C1 segment of cervical spinal cord (tissue), 14 donors: ENCODE data around the gene OR7C1.
A peak's percentile ranks its signal among the peaks of the same experiment; 100 is the strongest.
"Not testable (repeated sequence)": the region's sequence is repeated elsewhere in the genome, so short reads cannot be mapped to it uniquely, and the experiment has no call there.

ENCODE experiments used
- DNase-seq, 14 donors: peaks; one replicate each; lab custom pipeline; 2025; lab: John Stamatoyannopoulos, UW

OR7C1 gene

DNA sequence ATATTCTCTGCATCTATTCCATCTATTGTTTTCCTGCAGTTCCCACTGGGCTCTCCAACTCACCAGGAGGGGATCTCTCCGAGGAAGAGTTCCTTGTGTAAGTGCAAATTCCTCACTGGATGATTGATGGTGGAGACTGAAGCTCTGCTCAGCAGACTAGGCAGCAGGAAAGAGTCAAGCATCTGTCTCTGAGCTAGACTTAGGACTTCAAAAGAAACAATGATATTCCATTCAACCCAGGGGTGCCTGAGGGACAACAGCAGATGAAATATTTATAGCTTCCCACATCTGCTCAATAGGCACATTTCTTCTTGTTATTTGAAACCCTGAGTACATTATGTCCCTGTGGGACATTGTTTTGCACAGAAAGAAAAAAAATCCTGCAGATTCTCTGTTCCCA is at the start of gene OR7C1, which contains the start of gene OR7A5:
TSS of gene OR7C1 (minus strand) at position 175 of the 400 bp plus-strand sequence. CDS start 35,049 bp downstream, outside the sequence.
TSS of gene OR7A5 (minus strand) at position 175 of the 400 bp plus-strand sequence. CDS start 6,944 bp downstream, outside the sequence.
- peak in 4 of 14 donors; percentile 2 to 30 (median 13) for DNase-seq

DNA sequence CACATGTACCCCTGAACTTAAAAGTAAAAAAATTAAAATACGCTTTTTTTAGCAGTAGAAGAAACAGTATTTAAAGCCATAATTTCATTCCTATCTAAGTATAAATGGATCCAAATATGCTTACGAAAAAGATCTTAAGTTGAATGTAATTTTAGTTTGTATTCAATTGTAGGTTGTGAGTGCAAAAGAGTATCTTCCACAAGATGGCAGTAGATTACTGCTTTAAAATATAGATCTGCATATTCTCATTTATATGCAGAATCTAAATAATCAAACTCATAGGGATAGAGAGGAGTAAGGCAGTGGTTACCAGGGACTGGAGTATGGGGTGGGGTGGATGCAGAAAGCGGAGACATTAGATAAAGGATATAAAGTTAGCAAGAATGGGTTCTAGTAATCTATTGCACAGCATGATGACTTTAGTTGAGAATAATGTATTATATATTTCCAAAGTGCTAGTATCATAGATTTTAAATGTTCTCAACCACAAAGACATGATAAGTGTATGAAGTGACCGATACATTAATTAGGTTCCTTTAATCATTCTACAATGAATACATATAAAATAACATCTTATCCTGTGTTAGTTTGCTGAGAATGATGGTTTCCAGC is 36.7 kb upstream of the OR7C1 start:
- no peak for DNase-seq

DNA sequence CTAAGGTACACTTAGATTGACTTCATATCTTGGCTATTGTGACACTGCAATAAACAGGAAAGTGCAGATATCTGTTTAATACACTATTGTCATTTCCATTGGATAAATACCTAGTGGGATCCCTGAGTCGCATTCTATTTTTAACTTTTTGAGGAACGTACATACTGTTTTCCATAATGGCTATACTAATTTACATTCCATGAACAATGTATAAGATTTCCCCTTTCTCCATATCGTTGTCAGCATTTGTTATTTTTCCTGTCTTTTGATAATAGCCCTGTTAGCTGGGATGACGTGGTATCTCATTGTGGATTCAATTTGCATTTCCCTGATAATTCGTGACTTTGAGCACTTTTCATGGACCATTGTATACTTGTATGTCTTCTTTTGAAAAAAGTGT is 33.5 kb upstream of the OR7C1 start:
- DNase-seq, result no peak

DNA sequence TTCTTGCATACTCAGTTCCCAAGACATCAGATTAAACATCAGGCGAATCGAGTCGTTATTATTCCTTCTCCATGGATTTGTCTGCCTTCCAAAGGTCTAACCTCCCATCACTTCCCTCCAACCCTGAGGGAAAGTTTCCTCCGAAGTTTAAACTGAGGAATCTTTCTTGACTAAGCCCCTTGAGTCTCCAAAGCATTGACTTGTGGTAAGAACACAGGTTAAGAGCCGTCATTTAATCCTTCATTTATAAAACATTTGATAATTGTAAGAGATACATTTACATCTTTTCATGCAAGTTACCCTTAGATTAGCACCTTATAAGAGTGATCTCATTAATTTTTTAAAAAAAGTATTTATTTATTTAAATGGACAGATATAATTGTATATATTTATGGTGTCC is 13.8 kb upstream of the OR7C1 start, which contains the start of gene OR7A10:
TSS of gene OR7A10 (minus strand) at position 101 of the 400 bp plus-strand sequence. CDS start 7,045 bp downstream, outside the sequence.
- no peak for DNase-seq

DNA sequence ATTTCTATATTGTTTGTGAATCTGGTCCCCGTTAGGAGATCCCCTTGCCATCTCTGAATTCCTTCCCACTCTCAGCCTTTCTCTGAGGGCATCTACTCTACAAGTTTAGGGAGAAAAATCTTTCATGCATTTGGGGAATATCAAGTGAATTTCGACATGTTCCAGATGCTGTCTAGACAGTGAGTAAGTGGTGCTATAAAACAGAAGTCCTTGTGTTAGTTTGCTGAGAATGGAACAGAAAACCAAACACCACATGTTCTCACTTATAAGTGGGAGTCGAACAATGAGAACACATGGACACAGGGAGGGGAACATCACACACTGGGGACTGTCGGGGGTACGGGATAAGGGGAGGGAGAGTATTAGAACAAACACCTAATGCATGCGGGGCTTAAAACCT is 8.6 kb upstream of the OR7C1 start:
- DNase-seq, result no peak

DNA sequence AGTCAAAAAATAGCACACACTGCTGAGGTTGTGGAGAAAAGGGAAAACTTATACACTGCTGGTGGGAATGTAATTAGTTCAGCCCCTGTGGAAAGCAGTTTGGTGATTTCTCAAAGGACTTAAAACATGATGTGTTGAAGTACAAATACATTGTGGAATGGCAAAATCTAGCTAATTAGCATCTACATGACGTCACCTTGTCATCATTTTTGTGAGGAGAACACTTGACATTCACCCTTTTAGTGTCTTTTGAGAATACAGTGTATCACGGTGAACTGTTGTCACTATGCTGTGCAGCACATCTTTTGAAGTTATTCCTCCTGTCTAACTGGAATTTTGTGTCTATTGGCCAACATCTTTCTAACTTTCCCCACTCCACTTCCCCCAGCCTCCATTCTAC is 8.2 kb upstream of the OR7C1 start:
- DNase-seq, result no peak

DNA sequence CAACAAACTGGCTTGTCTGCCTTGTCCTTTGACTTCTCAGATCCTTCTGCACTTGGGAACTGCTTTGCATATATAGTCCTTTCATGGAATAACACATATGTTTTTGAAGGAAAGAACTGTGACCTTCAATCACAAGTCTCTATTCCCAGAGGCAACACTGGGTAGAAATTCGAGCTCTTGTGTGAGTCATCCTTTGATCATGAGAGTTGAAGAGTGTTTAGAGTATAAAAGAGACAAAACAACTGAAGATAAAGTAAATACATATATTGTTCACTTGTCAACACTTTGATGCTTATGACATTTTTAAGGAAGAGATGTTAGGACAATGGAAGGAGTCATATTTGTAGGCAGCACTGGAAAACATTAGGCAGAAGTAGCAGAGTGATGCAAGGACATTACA is 5.2 kb upstream of the OR7C1 start:
- no peak for DNase-seq

DNA sequence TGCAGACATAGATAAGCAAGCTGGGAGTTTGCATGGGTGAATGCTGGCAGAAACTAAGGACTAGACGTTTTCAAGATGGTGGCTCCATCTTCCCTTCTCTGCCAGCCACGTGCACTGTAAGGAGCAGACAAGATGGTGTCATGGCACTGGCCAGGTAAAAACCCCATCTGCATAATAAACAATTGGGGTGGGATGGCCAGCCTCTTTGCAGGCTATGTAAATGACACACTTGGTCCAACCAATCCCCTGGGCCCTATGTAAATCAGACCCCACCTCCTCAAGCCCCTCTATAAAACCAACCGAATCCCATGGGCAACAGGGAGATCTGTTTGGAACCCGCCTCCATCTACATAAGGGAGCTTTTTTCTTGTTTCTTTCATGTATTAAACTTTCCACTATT is 2.4 kb upstream of the OR7C1 start:
- no peak for DNase-seq

DNA sequence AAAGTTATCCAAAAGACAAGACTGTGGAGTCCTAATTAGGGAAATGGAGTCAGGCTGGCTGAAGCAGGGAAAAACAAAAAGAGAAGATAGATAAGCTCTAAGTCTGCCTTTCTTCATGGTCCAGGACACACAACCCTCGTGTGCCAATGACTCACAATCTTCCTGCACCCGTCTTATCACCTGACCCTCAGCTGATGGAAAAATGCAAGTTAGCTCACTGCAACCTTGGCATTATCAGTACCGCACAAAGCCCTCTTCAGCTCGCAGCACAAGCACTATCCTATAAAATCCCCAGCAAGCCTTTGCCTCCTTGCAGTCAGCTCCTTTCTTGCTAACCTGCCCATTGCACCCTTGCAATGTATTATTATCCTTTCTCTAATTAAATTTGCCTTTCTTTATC is 4.3 kb downstream of the OR7C1 start:
- no peak for DNase-seq

DNA sequence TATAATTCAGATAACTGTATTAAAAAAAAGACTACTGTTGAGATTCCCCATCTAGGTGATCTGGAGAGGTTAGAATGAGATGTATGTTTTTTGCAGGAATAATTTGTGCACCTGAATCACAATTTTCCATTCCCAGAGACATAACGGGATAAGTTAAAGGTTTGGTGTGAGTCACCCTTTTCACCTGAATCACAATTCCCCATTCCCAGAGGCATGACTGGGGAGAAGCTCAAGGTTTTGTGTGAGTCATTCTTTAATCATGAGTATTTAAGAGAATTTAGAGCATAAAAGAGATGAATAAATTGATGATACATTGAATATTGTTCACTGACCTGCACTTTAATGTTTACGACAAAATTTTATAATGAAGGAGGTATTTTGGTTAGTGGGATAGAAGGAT is 9.0 kb downstream of the OR7C1 start:
- DNase-seq, result no peak

DNA sequence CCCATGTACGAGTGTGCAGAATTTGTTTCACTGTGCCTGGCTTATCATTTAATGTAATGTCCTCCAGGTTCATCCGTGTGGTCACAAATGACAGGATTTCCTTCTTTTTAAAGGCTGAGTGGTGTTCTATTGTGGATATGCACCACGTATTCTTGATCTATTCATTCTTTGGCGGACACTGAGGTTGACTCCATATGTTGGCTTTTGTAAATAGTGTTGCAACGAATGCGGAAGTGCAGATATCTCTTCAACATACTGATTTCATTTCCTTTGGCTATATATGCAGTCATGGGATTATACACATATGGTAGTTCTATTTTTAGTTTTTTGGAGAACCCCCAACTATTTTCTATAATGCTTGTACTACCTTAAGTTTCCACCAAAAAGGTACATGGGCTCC is 13.0 kb downstream of the OR7C1 start:
- DNase-seq, result no peak

DNA sequence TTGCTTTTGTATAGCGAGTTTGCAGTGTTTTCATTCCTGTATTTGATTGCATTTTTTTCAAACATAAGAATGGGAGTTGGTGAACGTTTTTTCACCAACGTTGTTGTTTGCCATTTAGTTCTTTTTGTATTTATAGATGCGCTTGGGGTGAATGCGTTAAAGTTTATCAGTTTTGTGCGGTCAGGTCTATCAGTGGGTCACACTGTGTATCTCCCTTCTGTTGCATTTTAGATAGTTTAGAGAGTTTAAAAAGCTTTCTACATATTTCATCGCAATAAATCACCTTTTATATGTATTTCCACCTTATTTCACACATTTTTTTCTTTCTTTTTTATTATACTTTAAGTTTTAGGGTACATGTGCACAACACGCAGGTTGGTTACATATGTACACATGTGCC is 16.4 kb downstream of the OR7C1 start:
- DNase-seq, result no peak

DNA sequence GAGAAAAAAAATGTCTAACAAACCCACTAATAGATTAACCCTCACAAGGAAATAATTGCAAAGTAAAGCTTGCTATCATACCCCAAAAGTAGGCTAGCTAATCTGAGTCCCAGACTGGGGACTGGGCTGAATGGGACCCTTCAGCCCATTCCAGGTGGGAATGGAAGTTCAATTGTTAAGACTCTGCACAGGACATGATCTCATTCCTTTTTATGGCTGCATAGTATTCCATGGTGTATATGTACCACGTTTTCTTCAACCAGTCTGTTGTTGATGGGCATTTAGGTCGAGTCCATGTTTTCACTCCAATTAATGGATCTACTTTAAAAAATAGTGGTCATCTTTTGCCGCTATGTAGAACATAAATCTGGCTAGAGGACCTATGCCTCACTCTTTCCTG is 17.9 kb downstream of the OR7C1 start:
- DNase-seq, result no peak

DNA sequence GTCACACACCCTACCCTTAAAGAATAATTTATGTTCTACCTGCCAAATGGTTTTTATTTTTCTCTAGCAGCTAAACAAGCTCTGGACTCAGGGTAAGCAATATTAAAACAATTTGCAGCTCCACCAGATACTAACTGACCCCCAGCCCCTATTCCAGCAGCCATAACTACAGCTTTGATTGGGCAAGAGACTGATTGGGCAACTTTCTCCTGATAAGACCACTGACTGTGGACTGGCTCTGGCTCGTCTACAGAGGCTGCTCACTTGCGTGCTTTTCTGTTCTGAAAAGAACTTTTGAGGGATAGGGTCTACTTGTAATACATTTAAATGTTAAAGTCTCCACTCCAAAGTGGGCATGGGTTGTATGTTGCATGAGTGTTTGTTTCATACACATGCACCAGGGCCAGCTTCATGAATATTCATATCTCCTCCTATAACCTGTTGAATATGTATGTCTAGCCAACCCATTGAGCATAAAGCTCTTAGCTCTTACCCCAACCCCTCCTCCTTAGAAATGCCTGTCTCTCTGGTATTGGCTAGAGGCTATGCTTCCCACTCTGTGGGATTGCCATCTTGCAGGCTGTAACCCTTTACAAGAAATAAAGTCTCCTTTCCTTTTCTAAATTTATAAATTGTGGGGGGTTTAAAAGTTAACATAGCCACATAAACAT is 19.9 kb downstream of the OR7C1 start:
- no peak for DNase-seq

DNA sequence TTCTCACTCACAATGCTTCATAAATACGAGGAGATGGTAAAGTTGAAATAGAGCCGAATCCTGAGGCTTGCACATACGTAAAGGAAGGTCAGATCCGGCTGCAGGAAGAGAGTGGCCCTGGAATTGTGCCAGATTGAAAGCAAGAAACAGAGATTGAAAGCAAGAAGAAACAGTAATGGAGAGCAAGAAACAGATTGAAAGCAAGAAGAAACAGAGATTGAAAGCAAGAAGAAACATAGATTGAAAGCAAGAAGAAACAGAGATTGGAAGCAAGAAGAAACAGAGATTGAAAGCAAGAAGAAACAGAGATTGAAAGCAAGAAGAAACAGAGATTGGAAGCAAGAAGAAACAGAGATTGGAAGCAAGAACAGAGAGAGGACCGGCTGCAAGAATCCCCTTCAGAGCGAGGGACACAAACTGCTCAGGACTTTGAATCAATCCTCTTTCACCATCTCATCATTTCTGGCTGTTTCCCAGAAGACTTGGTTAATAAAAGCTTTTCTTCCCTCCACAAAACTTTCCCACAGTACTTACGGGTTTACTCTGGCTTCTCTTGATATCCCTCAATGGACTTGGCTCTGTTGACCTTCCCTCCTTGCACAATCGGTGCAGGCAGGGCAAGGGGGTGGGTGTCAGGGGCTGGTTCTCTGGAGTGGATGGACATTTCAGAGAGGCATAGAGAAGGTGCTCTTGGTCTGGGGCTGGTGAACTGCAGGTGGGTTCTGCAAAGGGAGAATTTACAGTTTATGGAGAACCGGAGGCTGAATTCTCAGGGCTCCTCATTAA is 25.5 kb downstream of the OR7C1 start:
- DNase-seq, result no peak

DNA sequence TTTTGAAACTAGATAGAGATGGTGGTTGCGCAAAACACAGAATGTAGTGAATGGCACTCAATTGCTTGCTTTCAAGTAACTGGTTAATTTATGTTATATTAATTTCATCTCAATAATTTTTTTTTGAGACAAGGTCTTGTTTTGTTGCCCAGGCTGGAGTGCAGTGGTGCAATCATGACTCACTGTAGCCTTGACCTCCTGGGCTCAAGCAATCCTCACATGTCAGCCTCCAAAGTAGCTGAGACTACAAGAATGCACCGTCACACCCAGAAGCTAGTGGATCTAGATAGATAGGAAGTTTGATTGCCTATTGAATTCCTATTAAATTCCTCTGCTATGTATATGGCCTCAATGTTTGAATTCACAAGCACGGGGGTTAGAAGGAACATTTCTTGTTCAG is 30.2 kb downstream of the OR7C1 start:
- no peak for DNase-seq

DNA sequence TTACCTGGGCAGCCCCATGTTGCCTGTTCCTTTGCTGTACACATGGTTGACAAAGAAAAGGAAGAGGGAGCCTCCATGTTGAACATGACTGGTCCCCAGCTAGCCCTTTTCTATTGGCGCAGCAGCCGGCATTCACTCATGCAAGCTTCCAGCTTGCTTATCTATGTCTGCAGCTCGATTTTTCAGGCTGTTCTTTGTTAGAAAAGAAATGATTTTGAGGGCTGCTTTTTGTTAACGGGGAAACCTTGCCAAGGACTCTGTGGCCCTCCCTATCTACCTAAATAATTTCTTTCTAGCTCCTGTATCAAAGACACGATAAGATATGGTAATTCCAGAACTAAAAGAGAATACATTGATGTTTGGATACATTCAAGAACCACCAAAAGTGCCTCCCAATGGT is 36.2 kb downstream of the OR7C1 start:
- DNase-seq, result no peak

DNA sequence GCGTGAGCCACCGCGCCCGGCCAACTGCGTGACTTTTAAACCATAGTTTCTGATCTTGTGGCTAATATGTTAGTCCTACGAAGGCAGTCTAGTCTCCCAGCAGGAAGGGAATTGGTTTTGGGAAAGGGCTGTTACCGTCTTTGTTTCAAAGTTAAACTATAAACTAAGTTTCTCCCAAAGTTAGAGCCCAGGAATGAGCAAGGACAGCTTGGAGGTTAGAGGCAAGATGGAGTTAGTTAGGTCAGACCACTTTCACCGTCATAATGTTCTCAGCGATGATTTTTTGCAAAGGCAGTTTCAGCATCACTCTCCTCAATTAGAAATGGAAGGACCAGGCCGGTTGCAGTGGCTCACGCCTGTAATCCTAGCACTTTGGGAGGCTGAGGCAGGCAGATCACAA is 39.0 kb downstream of the OR7C1 start:
- no peak for DNase-seq

DNA sequence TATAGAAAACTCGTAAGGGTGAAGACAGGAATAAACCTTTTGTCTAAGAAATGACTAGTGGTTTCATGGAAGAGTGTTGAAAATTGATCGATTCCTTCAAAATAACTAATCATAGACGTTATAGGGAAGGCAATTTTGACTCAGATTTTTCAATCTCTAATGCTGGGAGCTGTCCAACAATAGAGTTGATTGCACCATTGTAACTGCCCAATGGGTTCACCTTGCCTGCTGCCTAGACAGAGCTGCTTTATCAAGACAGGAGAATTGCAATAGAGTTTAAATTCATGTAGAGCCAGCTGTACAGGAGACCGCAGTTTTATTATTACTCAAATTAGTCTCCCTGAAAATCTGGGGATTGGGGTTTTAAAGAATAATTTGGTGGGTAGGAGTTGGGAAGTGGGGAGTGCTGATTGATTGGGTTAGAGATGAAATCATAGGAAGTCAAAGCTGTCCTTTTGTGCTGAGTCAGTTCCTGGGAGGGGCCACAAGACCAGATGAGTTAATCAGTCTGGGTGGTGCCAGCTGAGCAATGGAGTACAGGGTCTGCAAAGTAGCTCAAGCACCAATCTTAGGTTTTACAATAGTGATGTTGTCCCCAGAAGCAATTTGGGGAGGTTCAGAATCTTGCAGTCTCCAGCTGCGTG is 39.8 kb downstream of the OR7C1 start:
- DNase-seq, result no peak

DNA sequence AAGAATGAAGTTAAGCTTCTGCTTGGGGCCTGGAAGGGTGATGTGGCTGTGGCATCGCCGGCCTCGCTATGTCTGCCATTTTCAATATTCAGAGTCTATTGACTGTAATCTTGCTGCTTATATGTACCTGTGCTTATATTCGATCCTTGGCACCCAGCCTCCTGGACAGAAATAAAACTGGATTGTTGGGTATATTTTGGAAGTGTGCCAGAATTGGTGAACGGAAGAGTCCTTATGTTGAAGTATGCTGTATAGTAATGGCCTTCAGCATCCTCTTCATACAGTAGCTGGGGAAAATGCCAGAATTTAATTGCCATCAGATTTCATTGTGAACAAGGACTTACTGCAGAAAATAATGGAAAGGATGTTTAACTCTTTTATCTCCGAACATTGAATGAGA is 42.7 kb downstream of the OR7C1 start:
- DNase-seq, result not testable (repeated sequence)

DNA sequence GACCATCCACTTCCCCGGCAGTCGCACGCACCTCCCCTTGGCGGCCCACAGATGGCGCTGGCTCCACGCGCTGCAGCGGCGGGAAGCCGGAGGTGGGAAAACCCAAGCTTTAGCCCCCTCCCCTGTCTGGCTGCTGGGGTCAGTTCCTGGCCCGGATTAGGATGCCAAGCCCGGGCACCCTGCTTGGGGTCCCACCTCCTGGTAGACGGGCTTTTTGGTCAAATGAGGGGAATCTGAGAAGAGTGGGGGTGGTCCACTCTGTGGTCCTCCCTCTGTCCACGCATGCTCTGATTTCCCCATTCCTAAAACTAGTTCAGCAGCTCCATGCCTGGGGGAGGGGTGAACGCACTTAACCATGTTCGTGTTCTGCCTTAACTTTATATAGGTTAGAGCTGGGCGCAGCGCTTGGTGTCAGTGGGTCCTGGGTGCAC is 48.5 kb downstream of the OR7C1 start:
- peak in 2 of 14 donors; percentile 1 to 9 for DNase-seq
